GM18870 (cell line): ENCODE results near the gene PTPRN2.
"Not testable (repeated sequence)": the region's sequence is repeated elsewhere in the genome, so short reads cannot be mapped to it uniquely, and the experiment has no call there.

ENCODE experiments used
- ATAC-seq: cut with Tn5 transposase; IDR thresholded peaks from one replicate; pipeline ENCODE4 v1.9.1; 2021; ENCODE audit warnings: moderate library complexity; ENCODE audit not compliant: unreplicated experiment

PTPRN2 gene

GRCh38 chr7:157905651-157906461 is 681.8 kb downstream of the PTPRN2 start:
- ATAC-seq, result no peak

DNA sequence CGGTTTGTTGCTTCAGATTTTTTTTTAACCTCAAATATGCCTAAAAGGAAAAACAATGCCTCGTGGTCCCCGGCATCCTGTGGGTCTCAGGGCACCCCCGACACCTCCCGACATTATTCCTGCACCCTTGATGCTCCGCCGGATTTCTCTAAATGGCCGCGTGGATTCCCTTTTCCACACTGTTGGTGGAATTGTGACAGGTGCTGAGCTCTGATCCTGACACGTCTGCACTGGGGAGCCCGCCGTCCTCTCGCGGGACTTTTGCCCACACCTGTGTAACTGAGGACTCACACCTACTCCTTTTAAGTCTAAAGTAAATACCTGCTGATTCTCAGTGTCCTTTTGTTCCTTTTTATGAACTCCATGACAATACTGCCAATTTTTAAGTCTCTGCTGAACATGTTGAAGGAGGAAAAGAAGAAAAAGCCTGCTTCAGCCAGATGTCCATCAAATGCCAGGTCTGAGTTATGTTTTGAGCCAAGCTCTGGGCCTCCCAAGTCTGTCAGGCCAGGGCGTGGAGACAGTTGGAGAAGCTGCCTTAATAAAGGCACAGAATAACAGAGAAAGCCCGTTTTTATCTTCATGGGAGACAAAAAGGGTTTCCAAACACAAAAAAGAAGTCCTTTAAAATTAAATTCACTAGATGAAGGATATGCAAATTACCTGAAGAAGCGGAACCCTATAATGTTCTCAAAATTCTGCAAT is 682.6 kb downstream of the PTPRN2 start:
- ATAC-seq, result no peak

GRCh38 chr7:157904211-157904865 is 683.3 kb downstream of the PTPRN2 start:
- ATAC-seq, result no peak

DNA sequence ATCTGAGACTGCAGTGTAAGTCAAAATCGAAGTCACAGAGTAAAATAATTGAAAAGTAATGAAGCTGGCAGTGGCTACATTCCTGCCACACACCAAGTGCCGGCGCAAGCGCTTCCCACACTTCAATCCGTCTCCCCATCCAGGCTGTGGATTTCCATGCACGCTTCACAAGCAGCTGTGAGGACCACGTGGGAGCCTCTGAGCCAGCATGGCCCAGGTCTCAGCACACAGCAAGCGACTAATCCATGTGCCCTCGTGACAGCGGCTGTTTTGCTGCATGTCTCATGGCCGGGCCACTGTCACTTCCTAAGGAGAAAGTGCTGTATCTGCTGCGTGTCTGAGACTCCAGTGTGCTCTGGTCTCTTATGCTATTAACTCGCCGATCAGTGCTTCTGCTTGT is 683.9 kb downstream of the PTPRN2 start:
- ATAC-seq, result no peak

DNA sequence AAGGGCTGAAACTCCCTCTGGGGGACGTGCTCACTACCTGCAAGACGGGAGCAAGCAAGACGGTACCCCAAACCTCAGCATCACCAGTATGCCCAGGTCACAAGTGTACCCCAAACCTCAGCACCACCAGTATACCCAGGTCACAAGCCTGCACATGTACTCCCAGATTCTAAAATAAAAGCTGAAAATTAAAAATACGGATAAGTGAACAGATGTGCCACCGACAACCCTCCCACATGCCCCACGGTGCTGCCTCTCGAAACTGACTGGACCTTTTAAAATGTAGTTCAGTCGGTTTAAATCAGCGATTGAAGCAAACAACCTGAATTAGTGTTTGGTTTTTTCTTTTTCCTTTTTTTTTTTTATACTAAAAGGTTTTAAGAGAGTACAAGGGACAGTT is 684.3 kb downstream of the PTPRN2 start:
- no peak for ATAC-seq

DNA sequence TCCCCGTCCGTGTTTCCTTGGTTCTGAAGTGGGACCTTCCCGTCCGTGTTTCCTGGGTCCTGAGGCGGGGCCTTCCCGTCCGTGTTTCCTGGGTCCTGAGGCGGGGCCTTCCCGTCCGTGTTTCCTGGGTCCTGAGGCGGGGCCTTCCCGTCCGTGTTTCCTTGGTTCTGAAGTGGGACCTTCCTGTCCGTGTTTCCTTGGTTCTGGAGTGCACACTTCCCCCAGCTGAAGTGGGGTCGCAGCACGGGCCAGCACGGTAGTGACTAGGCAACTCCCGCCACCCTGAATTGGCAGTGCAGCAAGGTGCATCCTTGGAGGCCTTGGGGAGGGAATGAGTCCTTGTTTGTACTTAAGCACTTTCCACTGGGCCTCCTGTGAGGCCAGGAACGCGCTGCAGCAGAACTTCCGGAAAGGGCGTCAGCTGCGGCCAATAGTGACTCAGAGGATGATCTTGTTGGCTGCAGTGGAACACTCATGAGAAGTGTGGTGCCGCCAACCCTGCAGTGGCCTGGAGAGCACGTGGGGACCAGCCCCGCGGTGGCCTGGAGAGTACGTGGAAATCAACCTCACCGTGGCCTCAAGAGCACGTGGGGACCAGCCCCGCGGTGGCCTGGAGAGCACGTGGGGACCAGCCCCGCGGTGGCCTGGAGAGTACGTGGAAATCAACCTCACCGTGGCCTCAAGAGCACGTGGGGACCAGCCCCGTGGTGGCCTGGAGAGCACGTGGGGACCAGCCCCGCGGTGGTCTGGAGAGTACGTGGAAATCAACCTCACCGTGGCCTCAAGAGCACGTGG is 685.6 kb downstream of the PTPRN2 start:
- ATAC-seq, result not testable (repeated sequence)

- no peak for ATAC-seq
Observed at GRCh38 chr7:157901166-157901565, 686.5 kb downstream of the PTPRN2 start.

DNA sequence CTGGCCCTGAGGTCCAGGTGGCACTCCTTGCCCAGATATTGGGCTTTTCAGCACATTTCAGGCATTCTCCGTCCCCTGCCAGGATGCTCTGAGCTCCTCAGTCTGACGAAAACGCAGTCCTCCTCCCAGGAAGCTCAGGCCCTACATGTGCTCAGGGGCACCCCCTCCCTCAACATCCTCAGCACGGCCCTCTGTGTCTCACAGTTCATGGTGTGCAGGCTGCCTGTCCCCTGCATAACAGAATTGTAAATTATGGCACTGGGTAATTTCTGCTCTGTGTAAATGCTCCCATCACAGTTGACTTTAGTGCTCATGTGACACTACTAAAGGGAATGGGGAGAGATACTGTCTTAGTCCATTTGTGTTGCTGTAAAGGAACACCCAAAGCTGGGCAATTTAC is 687.1 kb downstream of the PTPRN2 start:
- ATAC-seq, result no peak

- no peak for ATAC-seq
Observed at GRCh38 chr7:157900011-157900410, 687.6 kb downstream of the PTPRN2 start.

GRCh38 chr7:157898802-157899505 is 688.7 kb downstream of the PTPRN2 start:
- no peak for ATAC-seq

- ATAC-seq, result no peak
Observed at GRCh38 chr7:157898261-157898660, 689.4 kb downstream of the PTPRN2 start.

DNA sequence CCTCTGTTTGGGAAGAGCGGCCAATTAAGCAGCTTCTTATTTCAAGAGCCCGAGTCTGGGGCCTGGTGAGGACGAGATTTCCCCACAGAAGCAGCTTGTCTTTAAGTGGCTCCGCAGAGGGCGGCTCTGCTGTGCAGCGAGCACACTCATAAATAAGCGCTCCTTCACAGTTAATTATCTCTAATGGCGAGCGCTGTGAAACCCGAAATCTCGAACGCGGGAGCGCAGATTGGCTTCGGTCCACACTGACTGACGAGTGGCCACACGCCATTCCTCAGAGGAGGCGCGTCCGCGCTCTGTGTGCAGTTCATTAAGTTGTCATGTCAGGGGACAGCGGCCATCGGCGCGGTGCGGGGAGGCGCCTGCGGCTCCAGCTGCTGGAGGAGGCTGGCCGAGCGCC is 689.9 kb downstream of the PTPRN2 start:
- ATAC-seq, result no peak

DNA sequence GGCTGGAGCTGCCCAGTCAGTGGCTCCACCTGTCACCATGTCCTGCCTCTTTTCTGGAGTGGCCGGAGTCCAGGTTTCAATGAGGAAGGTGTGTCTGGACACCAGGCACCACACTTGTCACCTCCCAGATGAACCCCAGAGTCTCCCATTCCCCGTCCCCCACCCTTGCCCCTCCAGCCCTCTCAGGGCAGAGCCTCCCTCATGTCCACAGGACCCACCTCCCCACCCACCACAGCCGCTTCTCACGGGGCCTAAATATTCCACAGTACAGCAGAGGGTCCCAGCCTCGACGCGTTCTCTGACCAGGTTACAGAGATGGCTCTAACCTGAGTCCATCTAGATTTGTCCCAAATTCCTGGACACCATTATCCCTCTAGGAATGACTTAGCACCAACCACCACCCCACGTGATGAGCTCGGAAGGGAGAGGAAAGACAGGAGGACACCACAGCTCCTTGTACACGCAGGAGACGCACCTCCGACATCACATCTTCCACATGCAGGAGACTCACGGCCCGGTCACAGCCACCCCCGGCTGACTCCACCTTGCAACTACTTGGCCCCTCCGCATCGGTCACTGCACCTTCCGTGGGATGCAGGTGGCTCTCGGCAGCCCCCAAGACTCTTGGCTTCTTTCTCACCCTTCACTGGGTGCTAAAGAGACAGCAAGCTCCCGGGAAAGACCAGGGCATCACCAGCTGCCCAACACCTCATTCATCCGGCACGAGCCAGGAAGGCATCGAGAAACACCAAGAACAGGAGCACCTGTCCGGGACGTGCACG is 690.7 kb downstream of the PTPRN2 start:
- no peak for ATAC-seq

DNA sequence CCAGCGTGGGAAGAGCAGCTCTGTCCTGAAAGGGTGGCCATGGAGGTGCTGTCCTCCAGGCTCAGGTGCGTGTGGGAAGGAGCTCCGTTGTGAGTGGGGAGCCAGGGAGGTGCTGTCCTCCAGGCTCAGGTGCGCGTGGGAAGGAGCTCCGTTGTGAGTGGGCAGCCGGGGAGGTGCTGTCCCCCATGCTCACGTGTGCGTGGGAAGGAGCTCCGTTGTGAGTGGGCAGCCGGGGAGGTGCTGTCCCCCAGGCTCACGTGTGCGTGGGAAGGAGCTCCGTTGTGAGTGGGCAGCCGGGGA is 691.3 kb downstream of the PTPRN2 start:
- not testable (repeated sequence) for ATAC-seq

DNA sequence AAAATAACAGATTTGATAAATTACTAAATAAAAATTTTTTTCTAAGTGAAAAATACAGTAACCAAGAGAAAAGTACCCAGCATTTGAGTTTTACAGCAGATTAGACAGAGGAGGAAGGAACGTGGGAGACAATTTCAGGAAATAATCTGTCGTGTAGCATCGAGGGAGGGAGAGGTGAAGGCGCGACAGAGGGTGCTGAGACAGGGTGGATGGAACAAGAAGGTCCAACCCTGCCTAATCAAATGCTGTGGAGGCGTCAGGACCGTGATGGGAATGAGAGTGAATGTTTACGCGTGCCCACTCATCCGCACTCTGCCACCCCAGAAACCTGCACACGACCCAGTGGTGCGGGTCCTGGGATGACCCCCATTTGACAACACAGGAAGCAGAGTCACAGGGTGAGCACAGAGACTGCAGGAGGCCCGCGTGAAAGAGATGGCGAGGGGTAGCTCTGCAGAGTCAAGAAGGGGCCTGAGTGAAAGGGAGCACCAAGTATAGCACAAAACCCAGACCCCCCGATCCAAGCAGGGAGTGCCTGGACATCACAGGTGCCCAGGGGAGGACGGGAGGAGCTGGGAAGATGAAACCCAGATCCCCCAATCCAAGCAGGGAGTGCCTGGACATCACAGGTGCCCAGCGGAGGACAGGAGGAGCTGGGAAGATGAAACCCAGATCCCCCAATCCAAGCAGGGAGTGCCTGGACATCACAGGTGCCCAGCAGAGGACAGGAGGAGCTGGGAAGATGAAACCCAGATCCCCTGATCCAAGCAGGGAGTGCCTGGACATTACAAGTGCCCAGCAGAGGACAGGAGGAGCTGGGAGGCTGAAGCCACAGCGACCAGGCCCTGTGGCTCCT is 691.9 kb downstream of the PTPRN2 start:
- ATAC-seq, result no peak

- ATAC-seq, result not testable (repeated sequence)
Observed at GRCh38 chr7:157895098-157895497, 692.5 kb downstream of the PTPRN2 start.

GRCh38 chr7:157893535-157894044 is 694.0 kb downstream of the PTPRN2 start:
- no peak for ATAC-seq

DNA sequence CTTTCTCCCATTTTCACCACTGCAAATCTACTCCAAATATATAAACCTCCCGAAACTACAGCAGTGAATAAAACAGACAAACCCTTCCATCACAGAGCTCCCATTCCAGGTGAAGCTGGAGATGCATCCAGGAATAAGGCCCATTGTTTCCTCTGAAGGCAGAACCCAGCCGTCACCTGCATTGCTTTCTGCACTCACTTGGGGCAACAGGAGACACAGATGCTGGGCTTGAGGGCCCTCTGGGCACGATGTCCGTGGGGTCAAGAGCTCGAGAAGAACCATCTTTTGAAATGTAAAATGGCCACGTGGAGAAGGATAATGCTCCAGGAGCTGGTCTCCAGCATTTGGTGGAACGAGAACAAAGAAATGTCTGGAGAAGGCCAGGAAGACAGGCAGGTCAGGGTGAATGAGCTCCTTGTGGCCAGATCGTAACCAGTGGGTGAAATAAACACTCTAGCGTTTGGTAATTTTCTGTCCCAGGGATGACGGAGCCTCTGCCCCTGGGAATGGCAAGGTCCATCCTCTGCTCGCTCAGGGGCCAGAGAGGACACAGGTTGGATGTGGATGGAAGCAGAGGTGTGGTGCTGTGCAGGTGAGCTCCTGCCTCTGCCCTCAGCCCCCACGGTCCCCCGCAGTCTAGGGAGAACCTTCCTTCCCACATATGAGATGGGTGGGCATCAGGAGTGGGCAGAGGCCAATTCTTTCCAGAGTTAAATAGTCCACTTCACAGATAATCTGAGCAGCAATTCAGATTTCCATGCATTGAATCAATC is 694.7 kb downstream of the PTPRN2 start:
- ATAC-seq, result no peak
